GM19035 (cell line): ENCODE measurements around the gene MORC2.

Experiments
- ATAC-seq: cut with Tn5 transposase; IDR thresholded peaks from one replicate; pipeline ENCODE4 v1.9.1; 2021; ENCODE audit not compliant: unreplicated experiment

MORC2 gene

DNA sequence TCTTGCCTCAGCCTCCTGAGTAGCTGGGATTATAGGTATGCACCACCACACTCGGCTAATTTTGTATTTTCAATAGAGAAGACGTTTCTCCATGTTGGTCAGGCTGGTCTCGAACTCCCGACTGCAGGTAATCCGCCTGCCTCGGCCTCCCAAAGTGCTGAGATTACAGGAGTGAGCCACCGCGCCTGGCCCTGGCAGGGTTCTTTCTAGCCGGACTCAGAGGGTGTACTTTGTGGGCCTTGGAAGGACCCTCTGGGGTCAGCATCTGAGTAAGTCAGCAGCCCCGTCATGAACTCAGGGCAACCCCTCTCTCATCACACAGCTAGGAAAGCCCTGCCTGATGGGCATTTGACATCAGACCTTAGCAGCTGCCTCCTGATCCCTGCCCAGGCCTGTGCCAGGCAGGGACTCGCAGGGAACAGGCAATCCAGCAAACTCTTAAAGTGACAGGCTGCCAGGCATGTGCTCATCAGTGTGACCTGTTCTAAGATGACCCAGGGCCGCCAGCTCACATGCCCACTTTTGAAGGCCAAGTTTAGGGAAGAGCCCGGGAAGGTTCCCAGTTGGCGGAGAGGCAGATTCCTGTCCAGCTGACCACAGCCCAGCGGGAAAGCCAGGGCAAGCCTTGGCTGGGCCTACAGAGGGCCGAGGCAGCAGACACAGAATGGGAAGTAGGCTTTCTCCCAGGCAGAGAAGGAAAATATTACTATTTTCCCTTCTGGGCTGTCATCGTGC lies 92.9 kb downstream of the MORC2 start:
- ATAC-seq = no peak
